Hepatocyte (in vitro differentiated cells): ENCODE results near the gene TLK2.

Experiments
- EZH2 ChIP-seq: fragments of 200-600 bp; sonication (generic); IDR thresholded peaks from 2 replicates; pipeline ENCODE4 v1.6.1; 2016; ENCODE audit warnings: antibody characterized with exemption, mild to moderate bottlenecking, borderline replicate concordance
- EZH2phosphoT487 ChIP-seq: fragments of 200-600 bp; sonication (generic); IDR thresholded peaks from one replicate; pipeline ENCODE4 v1.6.1; 2018; ENCODE audit warnings: antibody characterized with exemption, mild to moderate bottlenecking, low read depth, moderate library complexity; ENCODE audit not compliant: unreplicated experiment, severe bottlenecking
- TF ChIP-seq, protein P1 (sequence below): fragments of 200-600 bp; sonication (generic); IDR thresholded peaks from 2 replicates; pipeline ENCODE4 v1.5.1; 2016; ENCODE audit warnings: antibody characterized with exemption, mild to moderate bottlenecking; ENCODE audit not compliant: poor library complexity

GRCh38 chr17:62605588-62605987, 127.0 kb downstream of the TLK2 start:
- TF ChIP-seq, protein P1, sequence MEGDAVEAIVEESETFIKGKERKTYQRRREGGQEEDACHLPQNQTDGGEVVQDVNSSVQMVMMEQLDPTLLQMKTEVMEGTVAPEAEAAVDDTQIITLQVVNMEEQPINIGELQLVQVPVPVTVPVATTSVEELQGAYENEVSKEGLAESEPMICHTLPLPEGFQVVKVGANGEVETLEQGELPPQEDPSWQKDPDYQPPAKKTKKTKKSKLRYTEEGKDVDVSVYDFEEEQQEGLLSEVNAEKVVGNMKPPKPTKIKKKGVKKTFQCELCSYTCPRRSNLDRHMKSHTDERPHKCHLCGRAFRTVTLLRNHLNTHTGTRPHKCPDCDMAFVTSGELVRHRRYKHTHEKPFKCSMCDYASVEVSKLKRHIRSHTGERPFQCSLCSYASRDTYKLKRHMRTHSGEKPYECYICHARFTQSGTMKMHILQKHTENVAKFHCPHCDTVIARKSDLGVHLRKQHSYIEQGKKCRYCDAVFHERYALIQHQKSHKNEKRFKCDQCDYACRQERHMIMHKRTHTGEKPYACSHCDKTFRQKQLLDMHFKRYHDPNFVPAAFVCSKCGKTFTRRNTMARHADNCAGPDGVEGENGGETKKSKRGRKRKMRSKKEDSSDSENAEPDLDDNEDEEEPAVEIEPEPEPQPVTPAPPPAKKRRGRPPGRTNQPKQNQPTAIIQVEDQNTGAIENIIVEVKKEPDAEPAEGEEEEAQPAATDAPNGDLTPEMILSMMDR = no peak
- no peak for TF ChIP-seq EZH2phosphoT487
- TF ChIP-seq EZH2 = no peak
